ENCODE results near the gene RNF5. TPM values are rescaled to one million over a fixed set of nuclear protein-coding genes. Genes with fewer than 3 reads are reported as not detected.

RNF5 gene
- total and polyA plus RNA-seq, 4 donors = 45.2 to 94.4 (median 61.5) TPM

DNA sequence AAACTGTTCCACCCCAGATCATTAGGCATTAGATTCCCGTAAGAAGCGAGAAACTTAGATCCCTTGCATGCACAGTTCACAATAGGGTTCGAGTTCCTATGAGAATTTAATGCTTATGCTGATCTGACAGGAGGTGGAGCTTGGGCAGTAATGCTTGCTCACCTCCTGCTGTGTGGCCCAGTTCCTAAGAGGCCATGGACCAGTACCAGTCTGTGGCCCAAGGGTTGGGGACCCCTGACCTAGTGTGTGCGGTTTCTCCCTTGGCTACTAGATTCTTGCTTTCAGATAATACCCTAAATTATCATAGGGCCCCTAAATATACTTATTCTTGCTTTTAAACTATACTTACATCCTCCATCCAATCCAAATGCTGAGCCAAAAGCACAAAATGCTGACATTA is 16.2 kb downstream of the RNF5 start:
- no peak overlapping the region for H3K27ac ChIP-seq (ENCODE audit: low read depth in 1 of 2, low read length in 1 of 2)
- no peaks in the 10 kb centered on the region for H3K36me3 ChIP-seq (ENCODE audit: control insufficient read depth in 4 of 4, insufficient read depth in 4 of 4, low read length in 4 of 4)
- 96 to 97% methylated on average over 4 of the region's 4 CpGs for WGBS, 2 donors
- H3K4me3 ChIP-seq = no peak overlapping the region
- ATAC-seq (ENCODE audit: insufficient read depth, low FRiP score) = no peak
- DNase-seq = no peak
- no peaks in the 10 kb centered on the region for H3K9me3 ChIP-seq (ENCODE audit: control insufficient read depth in 4 of 4, insufficient read depth in 3 of 4, low read length in 3 of 4)
- no peaks in the 10 kb centered on the region for H3K27me3 ChIP-seq (ENCODE audit: control insufficient read depth in 3 of 3, insufficient read depth in 3 of 3, low read length in 2 of 3)
- peak overlapping the region in 1 of 2 donors; percentile 92 for H3K9ac ChIP-seq (ENCODE audit: insufficient read depth in 1 of 2, low read length in 2 of 2)
- peaks cover 0 to 44% (median 17%) of the 10 kb centered on the region in 5 donors for H3K4me1 ChIP-seq (ENCODE audit: control insufficient read depth in 5 of 5, insufficient read depth in 5 of 5, low read length in 5 of 5)
- TF ChIP-seq, protein P1, sequence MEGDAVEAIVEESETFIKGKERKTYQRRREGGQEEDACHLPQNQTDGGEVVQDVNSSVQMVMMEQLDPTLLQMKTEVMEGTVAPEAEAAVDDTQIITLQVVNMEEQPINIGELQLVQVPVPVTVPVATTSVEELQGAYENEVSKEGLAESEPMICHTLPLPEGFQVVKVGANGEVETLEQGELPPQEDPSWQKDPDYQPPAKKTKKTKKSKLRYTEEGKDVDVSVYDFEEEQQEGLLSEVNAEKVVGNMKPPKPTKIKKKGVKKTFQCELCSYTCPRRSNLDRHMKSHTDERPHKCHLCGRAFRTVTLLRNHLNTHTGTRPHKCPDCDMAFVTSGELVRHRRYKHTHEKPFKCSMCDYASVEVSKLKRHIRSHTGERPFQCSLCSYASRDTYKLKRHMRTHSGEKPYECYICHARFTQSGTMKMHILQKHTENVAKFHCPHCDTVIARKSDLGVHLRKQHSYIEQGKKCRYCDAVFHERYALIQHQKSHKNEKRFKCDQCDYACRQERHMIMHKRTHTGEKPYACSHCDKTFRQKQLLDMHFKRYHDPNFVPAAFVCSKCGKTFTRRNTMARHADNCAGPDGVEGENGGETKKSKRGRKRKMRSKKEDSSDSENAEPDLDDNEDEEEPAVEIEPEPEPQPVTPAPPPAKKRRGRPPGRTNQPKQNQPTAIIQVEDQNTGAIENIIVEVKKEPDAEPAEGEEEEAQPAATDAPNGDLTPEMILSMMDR (IDR thresholded peaks at IDR 0.05; ENCODE audit: control extremely low read depth, extremely low read depth) = no peak

GRCh38 chr6:32194825-32195651 is 16.8 kb downstream of the RNF5 start:
- DNase-seq (peak in 2 of 3 donors; percentile 55 to 75), ATAC-seq (ENCODE audit: insufficient read depth, low FRiP score) (no peak)
- peak overlapping the region in 1 of 2 donors; percentile 92 for H3K9ac ChIP-seq (ENCODE audit: insufficient read depth in 1 of 2, low read length in 2 of 2)
- H3K4me1 ChIP-seq (ENCODE audit: control insufficient read depth in 5 of 5, insufficient read depth in 5 of 5, low read length in 5 of 5) = peaks cover 0 to 44% (median 17%) of the 10 kb centered on the region in 5 donors
- H3K27me3 ChIP-seq (ENCODE audit: control insufficient read depth in 3 of 3, insufficient read depth in 3 of 3, low read length in 2 of 3) = no peaks in the 10 kb centered on the region
- 17 to 18% methylated on average over 15 of the region's 15 CpGs for WGBS, 2 donors
- no peak overlapping the region for H3K4me3 ChIP-seq
- TF ChIP-seq, protein P1 (IDR thresholded peaks at IDR 0.05; ENCODE audit: control extremely low read depth, extremely low read depth) = no peak
- no peaks in the 10 kb centered on the region for H3K9me3 ChIP-seq (ENCODE audit: control insufficient read depth in 4 of 4, insufficient read depth in 3 of 4, low read length in 3 of 4)
- no peaks in the 10 kb centered on the region for H3K36me3 ChIP-seq (ENCODE audit: control insufficient read depth in 4 of 4, insufficient read depth in 4 of 4, low read length in 4 of 4)
- H3K27ac ChIP-seq (ENCODE audit: low read depth in 1 of 2, low read length in 1 of 2) = peak overlapping the region; percentile 84 to 95

GRCh38 chr6:32195652-32195901 is 17.4 kb downstream of the RNF5 start:
- Histone ChIP-seq H3K27ac (ENCODE audit: low read depth in 1 of 2, low read length in 1 of 2) (peak overlapping the region in 1 of 2 donors; percentile 84), H3K9ac (ENCODE audit: insufficient read depth in 1 of 2, low read length in 2 of 2) (no peak overlapping the region)

More at GRCh38 chr6:32195652-32195901, 17.4 kb downstream of the RNF5 start:
- ATAC-seq (ENCODE audit: insufficient read depth, low FRiP score) (peak; percentile 95), DNase-seq (peak; percentile 100)
- Histone ChIP-seq H3K9me3 (ENCODE audit: control insufficient read depth in 4 of 4, insufficient read depth in 3 of 4, low read length in 3 of 4) (peaks cover 0 to under 1% (median 0%) of the 10 kb centered on the region in 4 donors), H3K36me3 (ENCODE audit: control insufficient read depth in 4 of 4, insufficient read depth in 4 of 4, low read length in 4 of 4) (no peaks in the 10 kb centered on the region), H3K4me3 (no peak overlapping the region), H3K4me1 (ENCODE audit: control insufficient read depth in 5 of 5, insufficient read depth in 5 of 5, low read length in 5 of 5) (peaks cover 0 to 41% (median 17%) of the 10 kb centered on the region in 5 donors), H3K27me3 (ENCODE audit: control insufficient read depth in 3 of 3, insufficient read depth in 3 of 3, low read length in 2 of 3) (no peaks in the 10 kb centered on the region)
- TF ChIP-seq, protein P1 (IDR thresholded peaks at IDR 0.05; ENCODE audit: control extremely low read depth, extremely low read depth) = peak; percentile 8
- WGBS, 2 donors = 0% methylated on average over 23 to 25 of the region's 25 CpGs
